IMR-90 (cell line): ENCODE results near the gene CFDP1. TPM values are rescaled to one million over a fixed set of nuclear protein-coding genes. Genes with fewer than 3 reads are reported as not detected.

Experiments
- ATAC-seq: fragments of 200-7000 bp; cut with Tn5 transposase; 2 replicates; pipeline ENCODE4 v1.9.1; 2020; ENCODE audit warnings: low read depth, mild to moderate bottlenecking, moderate library complexity
- BruUV-seq: library from RNA; stranded (reverse); fragments of 400-500 nt; replicated peaks from 2 replicates; lab custom pipeline; 2021; lab: Mats Ljungman, UMichigan
- CTCF ChIA-PET: fragments of 300-600 bp; formaldehyde crosslinking; extraction: SDS; loops from one replicate; lab custom pipeline; 2021; ENCODE audit warnings: antibody characterized with exemption; lab: Yijun Ruan, JAX
- POLR2A ChIA-PET: fragments of 300-600 bp; sonication (Branson Sonifier 250); formaldehyde crosslinking; loops from one replicate; lab custom pipeline; 2022; ENCODE audit warnings: antibody characterized with exemption; ENCODE audit not compliant: unreplicated experiment; lab: Charles Lee
- DNase-seq: peaks from one replicate; pipeline ENCODE4 v3.0.0; 2013
- H2AFZ ChIP-seq: replicated peaks from 2 replicates; pipeline ENCODE3; 2013; ENCODE audit warnings: low read length, mild to moderate bottlenecking; ENCODE audit not compliant: poor library complexity
- H2AK5ac ChIP-seq: 2 replicates; pipeline ENCODE4 v1.6.1; 2013; ENCODE audit warnings: low read depth, low read length, inconsistent platforms
- H2AK9ac ChIP-seq: replicated peaks from 2 replicates; pipeline ENCODE3; 2013; ENCODE audit warnings: mild to moderate bottlenecking, low read depth, low read length, moderate library complexity; ENCODE audit not compliant: poor library complexity
- H2BK120ac ChIP-seq: 2 replicates; pipeline ENCODE4 v1.6.1; 2013; ENCODE audit warnings: low read depth, low read length, inconsistent platforms
- H2BK15ac ChIP-seq: 3 replicates; pipeline ENCODE4 v1.6.1; 2013; ENCODE audit warnings: low read depth, low read length, inconsistent platforms
- H2BK20ac ChIP-seq: 2 replicates; pipeline ENCODE4 v1.6.1; 2013; ENCODE audit warnings: low read depth, mild to moderate bottlenecking, inconsistent platforms, low read length, moderate library complexity
- H2BK5ac ChIP-seq: 2 replicates; pipeline ENCODE4 v1.6.1; 2013; ENCODE audit warnings: mild to moderate bottlenecking, low read depth, low read length, inconsistent platforms; ENCODE audit not compliant: poor library complexity, severe bottlenecking
- H3K14ac ChIP-seq: replicated peaks from 2 replicates; pipeline ENCODE4 v1.6.1; 2013; ENCODE audit warnings: low read depth, low read length, inconsistent platforms
- H3K18ac ChIP-seq: 2 replicates; pipeline ENCODE4 v1.6.1; 2013; ENCODE audit warnings: low read depth, low read length, control low read depth
- H3K23ac ChIP-seq: 2 replicates; pipeline ENCODE4 v1.6.1; 2013; ENCODE audit warnings: low read depth, low read length, inconsistent platforms
- H3K27ac ChIP-seq: 2 replicates; pipeline ENCODE4 v1.5.1; 2013; ENCODE audit warnings: mild to moderate bottlenecking, control low read depth, low read length; ENCODE audit not compliant: insufficient read depth
- H3K27me3 ChIP-seq: 2 replicates; pipeline ENCODE4 v1.6.1; 2013; ENCODE audit warnings: low read length; ENCODE audit not compliant: control insufficient read depth, insufficient read depth
- H3K36me3 ChIP-seq: 2 replicates; pipeline ENCODE4 v1.6.1; 2013; ENCODE audit warnings: low read length, mixed read lengths; ENCODE audit not compliant: control insufficient read depth, insufficient read depth
- H3K4ac ChIP-seq: 2 replicates; pipeline ENCODE4 v1.6.1; 2013; ENCODE audit warnings: low read depth, low read length, inconsistent platforms
- H3K4me1 ChIP-seq: 2 replicates; pipeline ENCODE4 v1.6.1; 2013; ENCODE audit warnings: low read length, mixed read lengths; ENCODE audit not compliant: control insufficient read depth, insufficient read depth
- H3K4me2 ChIP-seq: 2 replicates; pipeline ENCODE4 v1.6.1; 2013; ENCODE audit warnings: low read depth, mild to moderate bottlenecking, control low read depth, low read length, moderate library complexity
- H3K4me3 ChIP-seq: 2 replicates; pipeline ENCODE4 v1.5.1; 2013; ENCODE audit warnings: low read depth, mild to moderate bottlenecking, control low read depth, low read length, moderate library complexity; ENCODE audit not compliant: insufficient read depth
- H3K56ac ChIP-seq: 2 replicates; pipeline ENCODE4 v1.6.1; 2013; ENCODE audit warnings: low read length, inconsistent platforms; ENCODE audit not compliant: insufficient read depth; ENCODE audit errors: extremely low read depth
- H3K79me1 ChIP-seq, 2 experiments: 2 replicates each; pipeline ENCODE4 v1.6.1; 2013; ENCODE audit warnings: low read length in 2 of 2, inconsistent platforms in 1 of 2, low read depth in 1 of 2
- H3K9ac ChIP-seq: 2 replicates; pipeline ENCODE4 v1.6.1; 2013; ENCODE audit warnings: low read depth, low read length, control low read depth
- H3K9me1 ChIP-seq: 2 replicates; pipeline ENCODE4 v1.6.1; 2013; ENCODE audit warnings: low read length, inconsistent platforms; ENCODE audit not compliant: insufficient read depth
- H3K9me3 ChIP-seq: 2 replicates; pipeline ENCODE4 v1.6.1; 2013; ENCODE audit warnings: low read length; ENCODE audit not compliant: control insufficient read depth, insufficient read depth
- H4K20me1 ChIP-seq: 2 replicates; pipeline ENCODE4 v1.6.1; 2013; ENCODE audit warnings: low read length, inconsistent platforms; ENCODE audit not compliant: insufficient read depth
- H4K5ac ChIP-seq: 2 replicates; pipeline ENCODE4 v1.6.1; 2013; ENCODE audit warnings: mild to moderate bottlenecking, low read depth, low read length, control low read depth
- H4K8ac ChIP-seq, 2 experiments: 2 replicates each; pipeline ENCODE4 v1.6.1; 2013; ENCODE audit warnings: low read depth in 2 of 2, low read length in 2 of 2, control low read depth in 1 of 2, inconsistent platforms in 1 of 2
- H4K91ac ChIP-seq: 2 replicates; pipeline ENCODE4 v1.6.1; 2013; ENCODE audit warnings: low read depth, low read length, inconsistent platforms; ENCODE audit not compliant: insufficient read depth
- BHLHE40 ChIP-seq: fragments of 150-350 bp; IDR thresholded peaks from 2 replicates; pipeline ENCODE4 v1.6.1; 2016; ENCODE audit warnings: mild to moderate bottlenecking, low read depth, low read length
- CEBPB ChIP-seq: IDR thresholded peaks from 2 replicates; pipeline ENCODE4 v1.6.1; 2012; ENCODE audit warnings: low read depth, low read length, improper control_type of control experiment
- CHD1 ChIP-seq: IDR thresholded peaks from 2 replicates; pipeline ENCODE4 v1.6.1; 2012; ENCODE audit warnings: low read depth, low read length, improper control_type of control experiment
- FOS ChIP-seq: fragments of 150-350 bp; IDR thresholded peaks from 2 replicates; pipeline ENCODE4 v1.6.1; 2016; ENCODE audit warnings: low read depth, low read length
- MAFK ChIP-seq: IDR thresholded peaks from 2 replicates; pipeline ENCODE4 v1.6.1; 2012; ENCODE audit warnings: low read depth, low read length, improper control_type of control experiment
- MAZ ChIP-seq: IDR thresholded peaks from 2 replicates; pipeline ENCODE4 v1.6.1; 2012; ENCODE audit warnings: low read depth, mild to moderate bottlenecking, low read length, improper control_type of control experiment, moderate library complexity, borderline replicate concordance
- MXI1 ChIP-seq: IDR thresholded peaks from 2 replicates; pipeline ENCODE4 v1.6.1; 2012; ENCODE audit warnings: low read depth, mild to moderate bottlenecking, low read length, moderate library complexity, borderline replicate concordance
- NFE2L2 ChIP-seq: fragments of 150-350 bp; IDR thresholded peaks from 2 replicates; pipeline ENCODE4 v1.6.1; 2016; ENCODE audit warnings: low read depth, mild to moderate bottlenecking, low read length
- POLR2A ChIP-seq: IDR thresholded peaks from 2 replicates; pipeline ENCODE4 v1.6.1; 2012; ENCODE audit warnings: mild to moderate bottlenecking, low read depth, low read length
- RAD21 ChIP-seq: IDR thresholded peaks from 2 replicates; pipeline ENCODE4 v1.6.1; 2012; ENCODE audit warnings: low read length, improper control_type of control experiment
- RCOR1 ChIP-seq: IDR thresholded peaks from 2 replicates; pipeline ENCODE4 v1.6.1; 2012; ENCODE audit warnings: mild to moderate bottlenecking, low read length, improper control_type of control experiment; ENCODE audit not compliant: insufficient replicate concordance
- SMC3 ChIP-seq: fragments of 150-350 bp; IDR thresholded peaks from 2 replicates; pipeline ENCODE4 v1.6.1; 2016; ENCODE audit warnings: low read depth, mild to moderate bottlenecking, antibody characterized with exemption, low read length, moderate library complexity
- WGBS, 2 experiments: methylation state at CpG; one replicate each; pipeline versions ENCODE4 v1.1.5 to v1.1.7; 2013; ENCODE audit warnings: missing lambda C conversion rate in 2 of 2; ENCODE audit not compliant: insufficient read length in 1 of 2; ENCODE audit errors: extremely low coverage in 2 of 2; 5-methylcytosine and 5-hydroxymethylcytosine counted together
- dilution Hi-C: fragments of 300-500 bp; cut with HindIII; formaldehyde crosslinking; loops from one replicate; pipeline ENCODE4 v1.14.3; 2018; ENCODE audit warnings: low sequenced_read_pairs; ENCODE audit not compliant: unreplicated experiment
- in situ Hi-C: fragments of 300-500 bp; cut with MboI; formaldehyde crosslinking; loops from 3 replicates; pipeline ENCODE4 v1.14.3; 2019; ENCODE audit warnings: low sequenced_read_pairs, inconsistent platforms, mixed read lengths
- intact Hi-C: fragments of 100-400 bp; cut with micrococcal nuclease; formaldehyde crosslinking; loops from 2 replicates; pipeline ENCODE4 v1.10.0; 2022
- polyA plus RNA-seq, 3 experiments: library from polyadenylated mRNA; depleted of rRNA; stranded (reverse); fragments of >200 nt; gene quantifications; 2 replicates each; pipeline ENCODE4 v1.2.3, GENCODE V29; 2012; ENCODE audit warnings: low replicate concordance in 1 of 3
- total RNA-seq: library from RNA; depleted of rRNA; stranded (reverse); fragments of >200 nt; gene quantifications from 2 replicates; pipeline ENCODE4 v1.2.3, GENCODE V29; 2012
- TF ChIP-seq, protein P1 (sequence below): conservative IDR thresholded peaks from 2 replicates; pipeline ENCODE4 v1.5.1; 2012; ENCODE audit warnings: mild to moderate bottlenecking, low read depth, low read length, improper control_type of control experiment
- TF ChIP-seq, protein P2 (sequence below): fragments of 150-350 bp; IDR thresholded peaks from 2 replicates; pipeline ENCODE4 v1.6.1; 2016; ENCODE audit warnings: low read depth, mild to moderate bottlenecking, low read length, moderate library complexity, borderline replicate concordance

The CFDP1 gene
- total and polyA plus RNA-seq, 2 of the 4 experiments (the other 2 are of a cell fraction) = 15.6 to 38.7 TPM

DNA sequence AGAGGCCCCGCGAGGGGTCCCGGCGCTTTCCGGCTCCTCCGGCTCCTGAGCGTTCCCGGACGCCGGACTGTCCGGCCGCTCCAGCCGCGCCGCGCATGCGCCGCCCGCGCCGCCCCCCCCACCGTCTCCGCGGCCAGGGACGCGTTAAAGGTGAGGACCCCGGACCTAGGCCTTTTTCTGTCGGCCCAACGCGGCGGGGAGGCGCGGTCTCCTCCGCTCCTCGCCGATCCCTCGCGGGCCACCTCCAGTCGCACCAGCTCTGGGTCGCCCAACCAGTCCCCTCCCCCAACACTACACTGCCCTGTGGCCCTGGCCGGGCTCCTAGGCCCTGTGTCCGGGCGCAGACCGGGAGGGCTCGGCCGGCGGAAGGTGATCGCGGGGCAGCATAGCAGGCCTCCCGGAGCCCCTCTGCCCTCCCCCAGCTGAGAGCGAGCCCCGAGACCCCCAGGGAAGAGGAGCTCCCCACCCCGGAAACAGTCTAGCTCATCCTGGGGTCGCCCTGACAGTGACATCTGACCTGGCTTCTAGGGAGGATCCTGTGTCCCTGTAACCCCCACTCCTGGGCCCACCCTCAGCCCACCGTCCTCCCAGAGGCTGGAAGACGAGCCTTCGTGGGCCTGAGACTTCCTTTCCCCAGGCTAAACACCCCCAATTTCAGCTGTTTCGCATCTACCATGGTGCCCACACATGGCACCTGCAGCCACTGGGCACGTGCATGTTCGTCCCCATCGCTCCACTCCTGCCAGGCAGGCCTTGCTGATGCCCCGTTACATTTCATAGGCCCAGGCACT is 167.2 kb downstream of the CFDP1 start:
- Histone ChIP-seq H2BK15ac (peak overlapping the region; percentile 97), H2BK120ac (peak overlapping the region; percentile 85), H2AFZ (peak overlapping the region; percentile 97), H3K9me3 (no peaks in the 10 kb centered on the region), H3K4me1 (peaks cover 42% of the 10 kb centered on the region), H2AK9ac (peak overlapping the region; percentile 100), H3K27ac (peak overlapping the region; percentile 97), H3K9me1 (peaks cover 36% of the 10 kb centered on the region), H4K20me1 (peaks cover 40% of the 10 kb centered on the region), H3K9ac (peak overlapping the region; percentile 62), H4K91ac (peak overlapping the region; percentile 69), H2BK5ac (peak overlapping the region; percentile 85), H3K18ac (peak overlapping the region; percentile 26; the same call in 1 of the 2 replicates), H3K4me2 (peak overlapping the region; percentile 62), H4K5ac (peak overlapping the region; percentile 60), H2BK20ac (peak overlapping the region; percentile 54; the same call in 1 of the 2 replicates), H3K27me3 (no peaks in the 10 kb centered on the region), H3K56ac (peak overlapping the region; percentile 65), H3K23ac (peak overlapping the region; percentile 83), H3K14ac (peak overlapping the region; percentile 84), H3K36me3 (peaks cover 3% of the 10 kb centered on the region; the same call in 1 of the 2 replicates), H4K8ac (peak overlapping the region; percentile 96), H3K79me1 (peaks cover 5 to 53% of the 10 kb centered on the region in 2 experiments; a peak in 3 of 4 replicates), H3K4ac (peak overlapping the region; percentile 97), H3K4me3 (peak overlapping the region; percentile 94), H2AK5ac (peak overlapping the region; percentile 95)
- ATAC-seq (peak; percentile 75), DNase-seq (peak; percentile 47)
- intact Hi-C loops (loop anchor here (1.0 kb wide), 1 partner anchor 21 kb away; no protein-coding TSS in a partner anchor), in situ Hi-C loops (no loop called here), dilution Hi-C loops (no loop called here)
- CTCF ChIA-PET = interaction anchor here (0.6 kb wide), 1 partner anchor 103 kb away, joined by 3 read pairs; no protein-coding TSS in a partner anchor
- TF ChIP-seq MAFK (no peak), CEBPB (no peak), SMC3 (no peak; the same call in 1 of the 2 replicates), MAZ (peak; percentile 52; the same call in 1 of the 2 replicates), RCOR1 (no peak), FOS (no peak), RAD21 (no peak), NFE2L2 (no peak), MXI1 (no peak), BHLHE40 (no peak), POLR2A (no peak; the same call in 1 of the 2 replicates), CHD1 (0 out of 2 replicates have a peak, but pooled peaks have one; percentile 47)
- TF ChIP-seq, protein P1, sequence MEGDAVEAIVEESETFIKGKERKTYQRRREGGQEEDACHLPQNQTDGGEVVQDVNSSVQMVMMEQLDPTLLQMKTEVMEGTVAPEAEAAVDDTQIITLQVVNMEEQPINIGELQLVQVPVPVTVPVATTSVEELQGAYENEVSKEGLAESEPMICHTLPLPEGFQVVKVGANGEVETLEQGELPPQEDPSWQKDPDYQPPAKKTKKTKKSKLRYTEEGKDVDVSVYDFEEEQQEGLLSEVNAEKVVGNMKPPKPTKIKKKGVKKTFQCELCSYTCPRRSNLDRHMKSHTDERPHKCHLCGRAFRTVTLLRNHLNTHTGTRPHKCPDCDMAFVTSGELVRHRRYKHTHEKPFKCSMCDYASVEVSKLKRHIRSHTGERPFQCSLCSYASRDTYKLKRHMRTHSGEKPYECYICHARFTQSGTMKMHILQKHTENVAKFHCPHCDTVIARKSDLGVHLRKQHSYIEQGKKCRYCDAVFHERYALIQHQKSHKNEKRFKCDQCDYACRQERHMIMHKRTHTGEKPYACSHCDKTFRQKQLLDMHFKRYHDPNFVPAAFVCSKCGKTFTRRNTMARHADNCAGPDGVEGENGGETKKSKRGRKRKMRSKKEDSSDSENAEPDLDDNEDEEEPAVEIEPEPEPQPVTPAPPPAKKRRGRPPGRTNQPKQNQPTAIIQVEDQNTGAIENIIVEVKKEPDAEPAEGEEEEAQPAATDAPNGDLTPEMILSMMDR = 0 out of 2 replicates have a peak, but pooled peaks have one; percentile 1
- TF ChIP-seq, protein P2, sequence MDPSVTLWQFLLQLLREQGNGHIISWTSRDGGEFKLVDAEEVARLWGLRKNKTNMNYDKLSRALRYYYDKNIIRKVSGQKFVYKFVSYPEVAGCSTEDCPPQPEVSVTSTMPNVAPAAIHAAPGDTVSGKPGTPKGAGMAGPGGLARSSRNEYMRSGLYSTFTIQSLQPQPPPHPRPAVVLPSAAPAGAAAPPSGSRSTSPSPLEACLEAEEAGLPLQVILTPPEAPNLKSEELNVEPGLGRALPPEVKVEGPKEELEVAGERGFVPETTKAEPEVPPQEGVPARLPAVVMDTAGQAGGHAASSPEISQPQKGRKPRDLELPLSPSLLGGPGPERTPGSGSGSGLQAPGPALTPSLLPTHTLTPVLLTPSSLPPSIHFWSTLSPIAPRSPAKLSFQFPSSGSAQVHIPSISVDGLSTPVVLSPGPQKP = no peak
- POLR2A ChIA-PET = no interaction called here
- no TSS peak for BruUV-seq
- 22% methylated on average over 22 of the region's 62 CpGs; no CpG with 5 or more reads in 1 of the 2 experiments for WGBS, 2 experiments
